Vagina (tissue), 2 donors: ENCODE results near the gene SMCR8. TPM values are rescaled to one million over a fixed set of nuclear protein-coding genes. Genes with fewer than 3 reads are reported as not detected.

Source experiments
- DNase-seq, 2 donors: peaks; one replicate each; pipeline ENCODE4 v3.0.0-alpha.2; 2017; ENCODE audit errors: extremely low spot score in 2 of 2
- H3K27ac ChIP-seq: fragments of 200-600 bp; sonication (generic); one replicate; pipeline ENCODE4 v1.5.1; 2019
- H3K27me3 ChIP-seq: fragments of 200-600 bp; sonication (generic); one replicate; pipeline ENCODE4 v1.5.1; 2019
- H3K36me3 ChIP-seq, 2 donors: fragments of 200-600 bp; sonication (generic); one replicate each; pipeline ENCODE4 v1.5.1; 2017 to 2019
- H3K4me1 ChIP-seq: fragments of 200-600 bp; sonication (generic); one replicate; pipeline ENCODE4 v1.5.1; 2019
- H3K4me3 ChIP-seq, 2 donors: fragments of 200-600 bp; sonication (generic); 1 replicate in 1 of 2; 2 replicates in 1 of 2; pipeline ENCODE4 v1.5.1; 2016 to 2019
- H3K9me3 ChIP-seq: fragments of 200-600 bp; sonication (generic); one replicate; pipeline ENCODE4 v1.5.1; 2019
- POLR2A ChIP-seq, 2 donors: fragments of 450-650 bp; IDR thresholded peaks; one replicate each; pipeline ENCODE4 v1.6.1; 2017; ENCODE audit warnings: antibody characterized with exemption in 2 of 2, mild to moderate bottlenecking in 2 of 2, moderate library complexity in 2 of 2
- POLR2AphosphoS5 ChIP-seq, 2 donors: sonication (generic); formaldehyde crosslinking; IDR thresholded peaks; one replicate each; pipeline ENCODE4 v1.9.0; 2017; ENCODE audit warnings: antibody characterized with exemption in 2 of 2, mild to moderate bottlenecking in 2 of 2, low read depth in 1 of 2; ENCODE audit not compliant: insufficient read depth in 1 of 2
- intact Hi-C: fragments of 100-400 bp; cut with DNase I; formaldehyde crosslinking; loops from one replicate; pipeline ENCODE4 v1.15.1; 2023
- total RNA-seq: library from RNA; depleted of rRNA; stranded (reverse); fragments of >200 nt; gene quantifications from one replicate; pipeline ENCODE4 v1.2.3, GENCODE V29; 2016
- TF ChIP-seq, protein P1 (sequence below), 3 experiments: fragments of 450-650 bp in 2 of 3; fragments of 200-600 bp in 1 of 3; sonication (generic) in 1 of 3; IDR thresholded peaks; one replicate each; pipeline ENCODE4 v1.5.1; 2017 to 2019; ENCODE audit warnings: antibody characterized with exemption in 3 of 3, mild to moderate bottlenecking in 2 of 3, moderate library complexity in 2 of 3

The SMCR8 gene
- total RNA-seq, 1 donor from 2014 or later, result 11.0 TPM

- intact Hi-C loops, result no loop called here
- DNase-seq, result no peak
- TF ChIP-seq POLR2A (IDR thresholded peaks at IDR 0.05) (no peak), POLR2AphosphoS5 (IDR thresholded peaks at IDR 0.05; ENCODE audit: insufficient read depth in 1 of 2, low read depth in 1 of 2) (no peak)
- TF ChIP-seq, protein P1, sequence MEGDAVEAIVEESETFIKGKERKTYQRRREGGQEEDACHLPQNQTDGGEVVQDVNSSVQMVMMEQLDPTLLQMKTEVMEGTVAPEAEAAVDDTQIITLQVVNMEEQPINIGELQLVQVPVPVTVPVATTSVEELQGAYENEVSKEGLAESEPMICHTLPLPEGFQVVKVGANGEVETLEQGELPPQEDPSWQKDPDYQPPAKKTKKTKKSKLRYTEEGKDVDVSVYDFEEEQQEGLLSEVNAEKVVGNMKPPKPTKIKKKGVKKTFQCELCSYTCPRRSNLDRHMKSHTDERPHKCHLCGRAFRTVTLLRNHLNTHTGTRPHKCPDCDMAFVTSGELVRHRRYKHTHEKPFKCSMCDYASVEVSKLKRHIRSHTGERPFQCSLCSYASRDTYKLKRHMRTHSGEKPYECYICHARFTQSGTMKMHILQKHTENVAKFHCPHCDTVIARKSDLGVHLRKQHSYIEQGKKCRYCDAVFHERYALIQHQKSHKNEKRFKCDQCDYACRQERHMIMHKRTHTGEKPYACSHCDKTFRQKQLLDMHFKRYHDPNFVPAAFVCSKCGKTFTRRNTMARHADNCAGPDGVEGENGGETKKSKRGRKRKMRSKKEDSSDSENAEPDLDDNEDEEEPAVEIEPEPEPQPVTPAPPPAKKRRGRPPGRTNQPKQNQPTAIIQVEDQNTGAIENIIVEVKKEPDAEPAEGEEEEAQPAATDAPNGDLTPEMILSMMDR (IDR thresholded peaks at IDR 0.05), result no peak
- H3K9me3 ChIP-seq, result no peaks in the 10 kb centered on the region
- peaks cover 0 to 37% of the 10 kb centered on the region in 2 donors for H3K36me3 ChIP-seq
- H3K4me1 ChIP-seq, result peaks cover 29% of the 10 kb centered on the region
- no peaks in the 10 kb centered on the region for H3K27me3 ChIP-seq
- no peak overlapping the region for H3K27ac ChIP-seq
- H3K4me3 ChIP-seq, result no peak overlapping the region
Measured at GRCh38 chr17:18323007-18323406, 7.9 kb downstream of the SMCR8 start.

DNA sequence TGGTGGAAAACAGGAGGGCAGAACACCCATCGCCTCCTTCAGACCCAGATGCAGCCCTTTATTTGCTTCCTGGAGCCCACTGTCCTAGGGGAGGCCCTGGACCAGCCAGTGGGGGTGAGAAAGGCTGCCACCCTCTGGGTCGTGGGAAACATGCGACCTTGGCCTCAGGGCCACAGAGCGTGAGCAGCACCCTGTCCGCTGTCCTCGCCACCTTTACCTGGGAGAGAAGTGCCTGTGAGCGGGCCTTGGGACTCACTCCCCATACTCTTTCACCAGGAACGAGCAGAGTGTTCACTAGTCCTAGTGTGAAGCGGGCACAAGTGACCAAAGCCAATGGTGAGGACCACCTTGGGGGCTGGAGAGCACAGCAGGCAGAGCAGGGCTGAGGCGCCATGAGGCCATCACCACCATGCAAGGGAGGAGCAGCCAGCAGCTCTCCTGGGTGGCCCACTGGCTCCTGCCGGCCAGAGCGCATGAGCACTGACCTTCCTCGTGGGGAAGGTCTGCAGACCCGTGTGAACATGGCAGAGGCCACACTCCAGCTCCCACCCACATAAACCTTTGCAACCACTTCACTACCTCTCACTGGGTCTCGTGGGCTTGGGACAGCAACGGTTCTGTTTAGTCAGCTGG is 8.5 kb downstream of the SMCR8 start:
- Histone ChIP-seq H3K9me3 (no peaks in the 10 kb centered on the region), H3K27me3 (no peaks in the 10 kb centered on the region), H3K4me1 (peaks cover 23% of the 10 kb centered on the region), H3K36me3 (peaks cover 0 to 33% of the 10 kb centered on the region in 2 donors), H3K4me3 (no peak overlapping the region), H3K27ac (no peak overlapping the region)
- intact Hi-C loops, result no loop called here
- DNase-seq, result no peak
- TF ChIP-seq POLR2A (IDR thresholded peaks at IDR 0.05) (no peak), POLR2AphosphoS5 (IDR thresholded peaks at IDR 0.05; ENCODE audit: insufficient read depth in 1 of 2, low read depth in 1 of 2) (no peak)
- TF ChIP-seq, protein P1 (IDR thresholded peaks at IDR 0.05), result no peak

DNA sequence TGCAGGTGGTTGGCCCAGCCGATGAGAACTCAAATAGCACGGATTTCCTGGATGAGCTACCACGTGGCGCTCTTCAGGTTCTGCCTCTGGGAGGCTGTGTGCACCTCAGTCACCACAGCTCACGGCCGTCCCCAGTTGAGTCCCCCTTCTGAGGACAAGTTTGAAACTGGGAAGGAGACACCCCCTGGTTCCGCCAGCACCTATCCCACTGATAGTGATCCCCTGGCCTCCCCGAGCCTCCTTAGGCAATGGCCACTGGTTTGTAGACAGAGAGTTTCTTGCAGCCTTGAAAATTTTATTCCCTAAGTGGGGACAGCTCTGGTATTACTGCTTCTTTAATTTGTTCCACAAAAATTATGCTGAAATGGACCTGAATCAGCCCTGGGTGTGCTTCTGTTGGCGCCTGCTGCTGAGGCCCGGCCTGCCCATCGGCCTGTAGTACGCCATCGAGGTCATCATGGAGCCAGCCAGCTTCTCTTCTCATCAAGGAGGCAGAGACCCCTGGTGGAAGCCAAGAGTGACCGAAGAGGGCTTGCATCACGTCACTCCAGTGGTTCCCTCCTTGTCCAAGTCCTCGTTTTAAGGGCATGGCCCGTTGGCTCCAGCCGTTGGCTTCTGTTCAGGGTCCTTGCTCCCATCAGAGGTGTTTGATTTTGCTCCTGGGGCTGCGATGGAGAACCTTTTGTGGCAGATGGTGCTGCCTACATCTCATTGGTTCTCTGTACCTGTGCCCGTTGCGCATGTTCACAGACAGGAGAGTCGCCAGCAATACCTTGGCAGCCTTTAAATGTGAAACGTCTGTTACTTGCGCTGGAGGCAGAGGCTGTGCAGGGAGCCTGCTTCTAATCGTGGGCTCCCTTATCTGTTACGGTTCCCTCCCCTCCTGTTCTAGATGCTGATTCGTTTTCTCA is 9.3 kb downstream of the SMCR8 start:
- intact Hi-C loops, result no loop called here
- no peak overlapping the region for H3K4me3 ChIP-seq
- no peaks in the 10 kb centered on the region for H3K9me3 ChIP-seq
- H3K4me1 ChIP-seq, result peaks cover 15% of the 10 kb centered on the region
- H3K27ac ChIP-seq, result no peak overlapping the region
- TF ChIP-seq POLR2AphosphoS5 (IDR thresholded peaks at IDR 0.05; ENCODE audit: insufficient read depth in 1 of 2, low read depth in 1 of 2) (no peak), POLR2A (IDR thresholded peaks at IDR 0.05) (no peak)
- DNase-seq, result no peak
- H3K36me3 ChIP-seq, result peaks cover 0 to 39% of the 10 kb centered on the region in 2 donors
- no peaks in the 10 kb centered on the region for H3K27me3 ChIP-seq

- peaks cover 0 to 55% of the 10 kb centered on the region in 2 donors for H3K36me3 ChIP-seq
- no peak overlapping the region for H3K27ac ChIP-seq
- no peak for TF ChIP-seq POLR2A (IDR thresholded peaks at IDR 0.05)
- no peak for TF ChIP-seq POLR2AphosphoS5 (IDR thresholded peaks at IDR 0.05; ENCODE audit: insufficient read depth in 1 of 2, low read depth in 1 of 2)
- TF ChIP-seq, protein P1 (IDR thresholded peaks at IDR 0.05), result no peak
- no peak for DNase-seq
- no peaks in the 10 kb centered on the region for H3K9me3 ChIP-seq
- intact Hi-C loops, result no loop called here
- H3K27me3 ChIP-seq, result no peaks in the 10 kb centered on the region
- H3K4me1 ChIP-seq, result no peaks in the 10 kb centered on the region
- H3K4me3 ChIP-seq, result no peak overlapping the region
Measured at GRCh38 chr17:18326039-18326438, 10.9 kb downstream of the SMCR8 start.

DNA sequence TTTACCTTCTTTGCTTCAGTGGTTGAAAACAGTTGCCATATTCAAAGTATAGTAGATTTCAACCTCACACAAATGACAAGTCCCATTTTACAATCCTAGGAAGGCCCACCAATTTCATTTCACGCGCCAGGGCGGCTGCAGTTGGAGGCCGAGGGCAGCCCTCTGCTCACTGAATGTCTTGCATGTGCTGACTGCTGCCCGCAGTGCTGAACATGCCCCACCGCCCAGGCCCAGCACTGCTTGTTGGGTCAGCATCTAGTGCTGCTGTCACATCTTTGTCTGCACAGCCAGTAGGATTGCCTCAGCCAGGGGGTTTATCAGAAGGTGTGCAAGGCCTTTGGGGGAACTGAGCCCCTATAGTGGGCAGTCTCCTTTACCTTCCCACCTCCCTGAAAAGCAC is 11.5 kb downstream of the SMCR8 start:
- Histone ChIP-seq H3K36me3 (peaks cover 0 to 60% of the 10 kb centered on the region in 2 donors), H3K27ac (no peak overlapping the region), H3K27me3 (no peaks in the 10 kb centered on the region), H3K4me1 (no peaks in the 10 kb centered on the region), H3K4me3 (no peak overlapping the region), H3K9me3 (no peaks in the 10 kb centered on the region)
- TF ChIP-seq, protein P1 (IDR thresholded peaks at IDR 0.05), result no peak
- TF ChIP-seq POLR2AphosphoS5 (IDR thresholded peaks at IDR 0.05; ENCODE audit: insufficient read depth in 1 of 2, low read depth in 1 of 2), result no peak
- TF ChIP-seq POLR2A (IDR thresholded peaks at IDR 0.05), result no peak
- intact Hi-C loops, result no loop called here
- no peak for DNase-seq
